22Rv1 (cell line): Measurements from ENCODE around the gene SORCS2.

ENCODE experiments used
- CTCF ChIP-seq: fragments of 450-650 bp; IDR thresholded peaks from 2 replicates; pipeline ENCODE4 v1.5.1; 2017; ENCODE audit warnings: mild to moderate bottlenecking
- ZFX ChIP-seq: fragments of 450-650 bp; IDR thresholded peaks from 2 replicates; pipeline ENCODE4 v1.6.1; 2017; ENCODE audit warnings: antibody characterized with exemption, borderline replicate concordance

DNA sequence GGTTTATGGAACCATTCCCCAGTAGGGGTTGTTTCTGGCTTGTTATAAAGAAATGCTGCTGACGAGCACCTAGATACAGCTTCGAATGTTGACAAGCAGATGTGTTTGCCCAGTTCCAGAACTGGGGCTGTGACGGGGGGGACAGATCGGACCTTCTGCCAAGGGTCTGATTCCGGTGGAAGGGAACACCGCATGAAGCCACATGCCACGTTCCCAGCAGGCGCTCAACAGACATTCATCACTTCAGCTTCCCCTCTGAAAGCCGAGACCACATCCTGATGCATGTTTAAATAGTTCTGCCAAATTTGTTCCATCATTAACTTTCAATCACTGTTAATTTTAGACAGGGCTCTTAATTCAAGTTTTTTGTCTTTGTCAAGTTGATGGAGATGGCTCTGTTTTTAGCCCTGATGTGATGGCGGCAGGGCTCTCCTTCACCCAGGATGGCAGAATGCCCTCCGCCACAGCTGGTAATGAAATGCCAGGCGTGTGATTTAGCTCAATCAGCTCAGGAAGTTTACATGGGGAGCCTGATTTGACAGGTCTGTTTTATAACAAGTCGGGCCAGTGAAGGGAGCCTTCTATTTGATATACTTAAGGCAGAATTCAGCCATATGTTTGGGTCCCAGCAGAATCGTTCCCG lies 185.0 kb downstream of the SORCS2 start:
- TF ChIP-seq CTCF (no peak), ZFX (no peak)
